HepG2 (cell line): Measurements from ENCODE around the gene HTR7. TPM values are rescaled to one million over a fixed set of nuclear protein-coding genes. Genes with fewer than 3 reads are reported as not detected.

Source experiments
- ATAD3A ChIP-seq: sonication (generic); formaldehyde crosslinking; IDR thresholded peaks from 2 replicates; pipeline ENCODE4 v1.4.0; 2020; ENCODE audit warnings: missing genetic modification reagents
- DDIT3 ChIP-seq: sonication (generic); formaldehyde crosslinking; IDR thresholded peaks from 2 replicates; pipeline ENCODE4 v1.4.0; 2020; ENCODE audit warnings: mild to moderate bottlenecking, missing genetic modification reagents
- GPBP1L1 ChIP-seq: sonication (generic); formaldehyde crosslinking; IDR thresholded peaks from 2 replicates; pipeline ENCODE4 v1.5.0; 2020; ENCODE audit warnings: mild to moderate bottlenecking, missing genetic modification reagents
- HDAC1 ChIP-seq: sonication (generic); formaldehyde crosslinking; IDR thresholded peaks from 2 replicates; pipeline ENCODE4 v1.5.1; 2020; ENCODE audit warnings: mild to moderate bottlenecking, missing genetic modification reagents
- ISX ChIP-seq: sonication (generic); formaldehyde crosslinking; conservative IDR thresholded peaks from 2 replicates; pipeline ENCODE4 v1.5.0; 2020; ENCODE audit warnings: missing genetic modification reagents
- NCOA5 ChIP-seq: sonication (generic); formaldehyde crosslinking; IDR thresholded peaks from 2 replicates; pipeline ENCODE4 v1.4.0; 2020; ENCODE audit warnings: missing genetic modification reagents
- NFKB2 ChIP-seq: sonication (generic); formaldehyde crosslinking; IDR thresholded peaks from 2 replicates; pipeline ENCODE4 v1.4.0; 2020; ENCODE audit warnings: missing genetic modification reagents, borderline replicate concordance
- NONO ChIP-seq, 2 experiments: fragments of 450-650 bp in 1 of 2; sonication (generic) in 1 of 2; formaldehyde crosslinking in 1 of 2; IDR thresholded peaks in 1 of 2; conservative IDR thresholded peaks in 1 of 2; 2 replicates each; pipeline versions ENCODE4 v1.6.1 to v1.8.0; 2017 to 2022; ENCODE audit warnings: mild to moderate bottlenecking in 1 of 2, missing genetic modification reagents in 1 of 2, moderate library complexity in 1 of 2
- RCOR2 ChIP-seq: IDR thresholded peaks from 2 replicates; pipeline ENCODE4 v1.6.1; 2016; ENCODE audit warnings: missing biosample characterization, missing genetic modification reagents
- SIN3B ChIP-seq: fragments of 150-350 bp; IDR thresholded peaks from 2 replicates; pipeline ENCODE4 v1.6.1; 2014; ENCODE audit warnings: low read length
- TBX3 ChIP-seq: fragments of 450-650 bp; IDR thresholded peaks from 2 replicates; pipeline ENCODE4 v1.6.1; 2017; ENCODE audit warnings: antibody characterized with exemption, mild to moderate bottlenecking, inconsistent platforms, borderline replicate concordance
- ZFP82 ChIP-seq: sonication (generic); formaldehyde crosslinking; IDR thresholded peaks from 2 replicates; pipeline ENCODE4 v1.5.1; 2020; ENCODE audit warnings: mild to moderate bottlenecking, missing genetic modification reagents, borderline replicate concordance
- ZFP91 ChIP-seq: sonication (generic); formaldehyde crosslinking; IDR thresholded peaks from 2 replicates; pipeline ENCODE4 v1.9.0; 2022; ENCODE audit warnings: missing genetic modification reagents, mild to moderate bottlenecking, borderline replicate concordance
- ZMAT3 ChIP-seq: sonication (generic); formaldehyde crosslinking; conservative IDR thresholded peaks from 2 replicates; pipeline ENCODE4 v1.7.0; 2021; ENCODE audit warnings: missing genetic modification reagents
- ZMYM2 ChIP-seq: sonication (generic); formaldehyde crosslinking; IDR thresholded peaks from 2 replicates; pipeline ENCODE4 v1.8.0; 2022; ENCODE audit warnings: mild to moderate bottlenecking, missing genetic modification reagents
- ZNF30 ChIP-seq: sonication (generic); formaldehyde crosslinking; IDR thresholded peaks from 2 replicates; pipeline ENCODE4 v1.5.0; 2020; ENCODE audit warnings: mild to moderate bottlenecking, missing genetic modification reagents
- ZNF44 ChIP-seq: sonication (generic); formaldehyde crosslinking; IDR thresholded peaks from 2 replicates; pipeline ENCODE4 v1.5.1; 2020; ENCODE audit warnings: mild to moderate bottlenecking, missing genetic modification reagents
- ZNF510 ChIP-seq: sonication (generic); formaldehyde crosslinking; IDR thresholded peaks from 2 replicates; pipeline ENCODE4 v1.4.0; 2020; ENCODE audit warnings: low read depth, mild to moderate bottlenecking, missing genetic modification reagents
- ZNF570 ChIP-seq: sonication (generic); formaldehyde crosslinking; IDR thresholded peaks from 2 replicates; pipeline ENCODE4 v1.4.0; 2020; ENCODE audit warnings: mild to moderate bottlenecking, missing genetic modification reagents, borderline replicate concordance
- ZNF672 ChIP-seq: sonication (generic); formaldehyde crosslinking; IDR thresholded peaks from 2 replicates; pipeline ENCODE4 v1.8.1; 2022; ENCODE audit warnings: missing genetic modification reagents
- ZNF704 ChIP-seq: sonication (generic); formaldehyde crosslinking; IDR thresholded peaks from 2 replicates; pipeline ENCODE4 v1.8.1; 2023; ENCODE audit warnings: mild to moderate bottlenecking, inconsistent platforms, moderate library complexity, missing genetic modification reagents, borderline replicate concordance
- ZNF724P ChIP-seq: sonication (generic); formaldehyde crosslinking; IDR thresholded peaks from 2 replicates; pipeline ENCODE4 v1.8.0; 2022; ENCODE audit warnings: missing genetic modification reagents, borderline replicate concordance
- ZNF740 ChIP-seq: sonication (generic); formaldehyde crosslinking; IDR thresholded peaks from 2 replicates; pipeline ENCODE4 v1.4.0; 2020; ENCODE audit warnings: missing genetic modification reagents
- ZNF761 ChIP-seq: sonication (generic); formaldehyde crosslinking; conservative IDR thresholded peaks from 2 replicates; pipeline ENCODE4 v1.4.0; 2020; ENCODE audit warnings: mild to moderate bottlenecking, missing genetic modification reagents
- ZSCAN29 ChIP-seq: sonication (generic); formaldehyde crosslinking; conservative IDR thresholded peaks from 2 replicates; pipeline ENCODE4 v1.4.0; 2020; ENCODE audit warnings: mild to moderate bottlenecking, missing genetic modification reagents
- polyA plus RNA-seq, 8 experiments: library from polyadenylated mRNA; depleted of rRNA in 3 of 8; stranded (reverse) in 7 of 8; unstranded in 1 of 8; fragments of >200 nt; fragmentation: Illumina TruSeq in 4 of 8; extraction: Trizol in 4 of 8; gene quantifications; 2 replicates each; pipeline versions ENCODE4 v1.2.1 to v1.2.3, GENCODE V29; 2011 to 2016; ENCODE audit warnings: low read depth in 4 of 8, missing spikeins in 1 of 8, mixed read lengths in 1 of 8; ENCODE audit not compliant: insufficient read depth in 1 of 8
- total RNA-seq, 5 experiments: library from RNA; depleted of rRNA; stranded (reverse); fragments of >200 nt; fragmentation: Illumina TruSeq; extraction: Trizol; gene quantifications; 2 replicates each; pipeline ENCODE4 v1.2.3, GENCODE V29; 2016; ENCODE audit warnings: low read depth in 1 of 5

The HTR7 gene
- total and polyA plus RNA-seq, 2 of the 13 experiments (the other 11 are each of a cell fraction or from before 2014, with no cell fraction given), result 0.04 TPM; not detected in 1

- TF ChIP-seq ISX (CRISPR knock-in tag) (no peak), ZSCAN29 (CRISPR knock-in tag) (no peak), ZNF570 (CRISPR knock-in tag) (no peak), ZMYM2 (no peak), TBX3 (no peak; the same call in 1 of the 2 replicates), RCOR2 (CRISPR knock-in tag) (no peak), GPBP1L1 (CRISPR knock-in tag) (no peak), ZNF761 (CRISPR knock-in tag) (no peak), ZNF44 (no peak), ZMAT3 (CRISPR knock-in tag) (no peak; the same call in 1 of the 2 replicates), ZNF672 (CRISPR knock-in tag) (no peak), ZNF510 (CRISPR knock-in tag) (no peak), SIN3B (peak; percentile 81; the same call in 1 of the 2 replicates), ATAD3A (CRISPR knock-in tag) (no peak), ZFP91 (CRISPR knock-in tag) (peak; percentile 58; the same call in 1 of the 2 replicates), NCOA5 (CRISPR knock-in tag) (no peak), ZNF704 (no peak), DDIT3 (CRISPR knock-in tag) (no peak), ZNF740 (CRISPR knock-in tag) (no peak), NONO (IDR thresholded peaks at IDR 0.05) (no peak), NONO (CRISPR knock-in tag; conservative IDR thresholded peaks at IDR 0.05) (peak; percentile 43; the same call in 1 of the 2 replicates), ZFP82 (0 out of 2 replicates have a peak, but pooled peaks have one; percentile 76), ZNF724P (CRISPR knock-in tag) (peak; percentile 66; the same call in 1 of the 2 replicates), ZNF30 (CRISPR knock-in tag) (no peak), HDAC1 (peak; percentile 81), NFKB2 (CRISPR knock-in tag) (peak; percentile 67; the same call in 1 of the 2 replicates)
Observed at GRCh38 chr10:90871766-90872647, 14.2 kb upstream of the HTR7 start, which contains the start of gene RPP30 (continued).
